Measurements from ENCODE around the gene PTPRN2.

PTPRN2 gene

DNA sequence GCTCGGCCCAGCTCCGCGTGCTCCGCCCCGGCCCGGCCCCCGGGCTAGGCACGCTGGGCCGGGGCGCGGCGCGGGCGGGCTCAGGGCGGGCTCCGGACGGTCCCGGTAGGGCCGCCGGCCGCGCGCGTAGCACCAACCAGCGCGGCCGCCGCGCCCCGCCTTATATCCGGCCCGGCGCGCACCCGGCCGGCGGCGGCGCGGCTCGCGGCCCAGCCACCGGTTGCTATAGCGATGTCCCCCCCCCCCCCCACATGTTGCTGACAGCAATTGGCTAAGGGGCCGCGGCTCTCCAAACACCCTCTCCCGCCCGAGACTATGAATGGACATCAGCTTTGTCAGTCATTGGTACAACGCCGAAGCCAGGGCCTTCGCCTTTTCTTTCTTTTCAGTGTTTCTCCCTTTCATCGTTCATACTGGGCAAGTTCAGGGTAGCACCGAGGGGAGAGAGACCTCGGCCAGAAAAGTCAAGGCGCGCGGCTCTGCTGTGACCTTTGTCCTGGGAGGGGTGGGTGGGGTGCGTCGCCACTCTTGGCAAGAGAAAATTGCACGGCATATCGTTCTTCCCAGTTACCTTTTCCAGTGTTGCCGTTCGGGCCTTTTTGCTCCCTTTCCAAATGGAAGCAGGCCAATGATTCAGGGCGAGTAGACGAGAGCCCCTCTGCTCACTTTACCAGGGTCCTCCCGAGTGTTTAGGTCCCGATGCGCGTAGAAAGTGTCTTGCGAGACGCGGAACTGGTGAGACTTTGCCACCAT, 896.6 kb downstream of the PTPRN2 start:
- DNase-seq (ENCODE audit: low read depth), result no peak

GRCh38 chr7:157690058-157690832, 897.4 kb downstream of the PTPRN2 start:
- no peak for DNase-seq (ENCODE audit: low read depth)

DNA sequence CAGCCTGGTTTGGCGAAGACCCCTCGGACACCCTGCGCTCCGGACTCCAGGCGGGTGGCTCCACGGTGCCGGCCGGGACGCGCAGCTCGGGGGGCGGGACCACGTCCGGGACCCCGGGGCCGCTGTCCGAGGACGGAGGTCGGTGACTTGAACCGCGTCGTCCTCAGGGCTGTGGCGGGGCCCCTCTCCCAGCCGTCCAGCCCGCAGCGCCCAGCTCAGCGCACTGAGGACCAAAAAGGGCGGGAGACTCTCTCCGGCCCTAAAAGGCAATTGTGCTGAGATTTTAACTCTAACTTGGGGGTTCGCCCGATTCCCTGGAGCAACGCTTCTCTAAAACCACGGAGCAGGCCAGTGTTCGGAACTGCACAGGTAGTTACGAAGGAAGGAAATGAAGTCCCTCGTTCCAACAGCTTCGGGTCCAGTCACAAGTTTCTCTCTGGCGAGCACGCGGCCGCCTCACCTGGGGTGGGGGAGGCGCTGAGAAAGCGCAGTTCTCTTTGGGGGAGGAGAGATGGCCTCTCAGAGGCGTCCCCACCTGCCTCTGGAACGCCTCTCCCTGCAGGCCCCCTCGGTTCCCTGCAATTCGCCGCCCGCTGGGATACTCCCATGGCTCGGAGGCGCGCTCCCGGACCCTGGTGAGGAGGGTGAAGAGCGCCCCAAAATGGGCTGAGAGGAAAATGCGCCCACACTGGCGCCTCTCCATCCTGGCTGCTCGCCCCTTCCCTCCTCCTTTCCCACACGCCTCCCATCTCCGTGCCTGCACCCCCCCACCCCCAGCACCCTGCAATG, 898.2 kb downstream of the PTPRN2 start:
- no peak for DNase-seq (ENCODE audit: low read depth)

DNA sequence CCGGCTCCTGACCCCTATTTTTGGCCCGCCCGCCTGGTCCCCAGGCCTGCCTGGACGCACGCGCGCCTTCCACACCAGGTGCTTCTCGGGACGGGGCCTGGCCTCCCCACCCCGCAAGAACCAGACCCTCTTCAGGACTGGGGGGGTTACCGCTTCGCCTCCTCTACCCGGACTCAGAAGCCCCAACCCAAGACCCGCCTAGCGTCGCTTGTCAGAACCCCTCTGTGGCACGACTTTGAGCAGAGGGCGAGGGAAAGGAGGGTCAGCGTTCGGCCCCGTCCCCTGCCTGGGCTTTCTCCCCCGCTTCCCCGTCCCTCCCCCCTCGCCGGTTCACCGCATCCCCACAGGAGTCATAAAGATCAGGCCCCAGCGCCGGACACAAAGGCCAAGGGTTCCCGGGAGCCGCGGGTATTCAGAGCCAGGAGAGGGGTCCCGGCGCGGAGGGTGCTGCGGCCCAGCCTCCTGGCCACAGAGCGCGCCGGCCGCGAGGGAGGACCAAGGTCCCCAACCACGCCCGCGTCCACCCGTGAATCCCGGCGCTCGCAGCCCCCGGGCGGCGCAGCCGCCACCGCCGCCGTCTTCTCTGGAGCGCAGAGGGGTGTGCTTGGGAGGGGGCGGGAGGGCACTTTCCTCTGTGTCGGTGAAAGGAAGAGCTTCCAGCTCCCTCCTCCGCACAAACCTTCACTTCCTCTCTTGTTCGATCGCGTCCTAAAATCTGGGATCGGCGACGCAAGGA, 898.9 kb downstream of the PTPRN2 start:
- no peak for DNase-seq (ENCODE audit: low read depth)

DNA sequence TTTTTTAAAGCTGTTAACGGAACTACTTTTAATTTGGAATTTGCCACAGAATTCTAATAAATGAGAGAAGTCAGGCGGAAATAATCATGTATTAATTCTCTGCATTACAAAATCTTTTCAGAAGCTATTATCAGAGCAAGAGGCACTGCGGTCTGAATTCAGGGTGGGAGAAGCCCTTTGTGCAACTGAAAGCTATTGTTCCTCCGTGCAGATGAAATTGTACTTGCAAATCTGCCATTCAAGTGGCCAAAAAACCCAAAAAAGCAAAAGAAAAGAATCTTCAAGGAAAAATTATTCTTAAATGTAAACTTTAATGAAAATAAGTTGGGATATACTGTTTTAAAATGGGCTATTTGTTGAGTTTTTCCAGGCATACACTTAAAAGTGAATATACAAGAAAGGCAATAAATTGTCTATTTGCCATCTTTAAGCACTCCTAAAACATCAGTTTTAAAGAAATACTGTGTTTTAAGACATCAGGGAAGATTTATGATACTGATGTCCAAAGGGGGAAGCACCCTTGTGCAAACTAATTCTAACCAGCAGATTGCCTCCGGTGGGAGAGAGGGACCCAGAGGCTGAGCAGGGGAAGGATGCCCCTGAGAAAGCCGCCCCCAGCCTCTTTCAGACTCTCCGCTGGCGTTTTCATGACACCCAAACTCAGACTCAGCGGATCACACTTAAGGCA, 899.6 kb downstream of the PTPRN2 start:
- no peak for DNase-seq (ENCODE audit: low read depth)

GRCh38 chr7:157687158-157687557, 900.5 kb downstream of the PTPRN2 start:
- no peak for DNase-seq (ENCODE audit: low read depth)

GRCh38 chr7:157686285-157686894, 901.2 kb downstream of the PTPRN2 start:
- DNase-seq (ENCODE audit: low read depth), result no peak

- no peak for DNase-seq (ENCODE audit: low read depth)
These were observed 902.0 kb downstream of the PTPRN2 start for GRCh38 chr7:157685430-157686284.

DNA sequence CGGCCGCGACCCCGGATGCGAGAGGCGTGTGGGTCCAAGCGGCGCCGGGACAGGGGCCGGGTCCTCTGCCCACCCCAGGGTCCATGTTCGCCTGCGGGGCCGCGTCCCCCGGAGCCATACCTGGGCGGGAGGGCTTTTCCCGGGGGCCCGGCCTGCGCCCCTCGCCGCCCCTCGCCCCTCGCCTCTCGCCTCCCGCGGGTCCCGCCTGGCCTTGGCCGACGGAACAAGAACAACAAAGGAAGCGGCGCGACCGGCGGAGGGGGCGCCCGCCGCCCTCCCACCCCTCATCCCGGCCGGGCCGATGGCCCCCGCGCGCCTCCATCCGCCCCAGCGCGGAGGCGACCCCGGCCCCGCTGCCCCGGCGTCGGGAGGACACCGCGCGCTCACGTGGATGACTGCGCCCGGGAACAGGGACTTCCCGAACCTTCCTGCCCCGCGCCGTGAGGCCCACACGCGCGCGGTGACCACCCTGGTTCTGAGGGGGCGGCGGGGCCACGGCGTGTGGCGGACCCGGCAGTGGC, 902.7 kb downstream of the PTPRN2 start:
- DNase-seq (ENCODE audit: low read depth), result no peak

DNA sequence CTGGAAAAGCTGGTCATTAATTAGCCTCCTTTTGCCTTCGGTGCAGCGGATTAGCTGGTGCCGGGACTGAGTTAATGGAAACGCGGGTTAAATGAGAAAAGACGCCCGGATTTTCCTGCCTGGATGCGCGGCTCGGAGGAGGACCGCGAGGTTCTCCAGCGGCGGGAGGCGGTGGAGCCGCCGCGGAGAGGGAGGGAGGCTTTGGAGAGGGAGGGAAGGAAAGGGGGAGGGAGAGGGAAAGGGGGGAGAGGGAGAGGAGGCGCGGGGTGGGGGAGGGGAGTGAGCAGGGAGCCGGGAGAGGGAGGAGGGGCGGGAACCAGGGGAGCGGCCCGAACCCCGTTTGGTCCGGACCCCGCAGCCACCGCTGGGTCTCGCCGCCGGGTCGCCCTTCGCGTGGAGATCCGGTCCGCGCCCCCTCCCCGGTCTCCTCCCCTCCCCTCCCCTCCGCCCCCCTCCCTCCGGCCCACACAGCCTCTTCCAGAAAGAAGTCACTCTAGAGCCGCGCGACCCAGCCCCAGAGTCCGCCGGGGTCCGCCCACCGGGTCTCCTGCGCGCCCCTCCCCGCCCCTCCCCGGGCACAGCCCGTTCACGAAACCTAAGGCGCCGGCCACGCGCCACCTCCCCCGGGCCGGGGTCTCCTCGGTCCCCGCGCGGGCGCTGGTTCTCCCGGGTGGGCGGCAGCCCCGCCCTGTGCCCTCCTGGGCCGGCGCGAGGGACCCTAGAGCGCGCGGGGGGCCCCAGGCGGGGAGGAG, 903.3 kb downstream of the PTPRN2 start:
- DNase-seq (ENCODE audit: low read depth), result no peak

DNA sequence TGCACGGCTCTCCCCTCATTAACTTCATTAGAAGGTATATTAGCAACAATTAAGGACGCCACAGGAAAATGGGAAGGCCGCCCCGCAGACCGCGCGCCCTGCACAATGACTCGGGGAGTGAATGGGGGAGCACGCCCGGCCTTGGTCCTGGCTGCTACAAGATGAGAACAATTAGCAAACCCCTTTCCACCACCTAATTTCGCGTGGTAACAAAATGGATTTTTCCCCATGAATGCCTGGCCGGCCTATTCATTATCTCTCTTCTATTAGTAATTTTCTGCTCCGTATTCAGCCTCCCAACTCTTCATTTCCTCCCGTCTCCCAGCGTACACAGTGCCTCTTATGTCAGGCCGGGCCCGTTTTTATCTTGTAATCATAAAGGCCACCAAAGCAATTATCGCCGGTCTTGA, 903.9 kb downstream of the PTPRN2 start:
- DNase-seq (ENCODE audit: low read depth), result no peak

DNA sequence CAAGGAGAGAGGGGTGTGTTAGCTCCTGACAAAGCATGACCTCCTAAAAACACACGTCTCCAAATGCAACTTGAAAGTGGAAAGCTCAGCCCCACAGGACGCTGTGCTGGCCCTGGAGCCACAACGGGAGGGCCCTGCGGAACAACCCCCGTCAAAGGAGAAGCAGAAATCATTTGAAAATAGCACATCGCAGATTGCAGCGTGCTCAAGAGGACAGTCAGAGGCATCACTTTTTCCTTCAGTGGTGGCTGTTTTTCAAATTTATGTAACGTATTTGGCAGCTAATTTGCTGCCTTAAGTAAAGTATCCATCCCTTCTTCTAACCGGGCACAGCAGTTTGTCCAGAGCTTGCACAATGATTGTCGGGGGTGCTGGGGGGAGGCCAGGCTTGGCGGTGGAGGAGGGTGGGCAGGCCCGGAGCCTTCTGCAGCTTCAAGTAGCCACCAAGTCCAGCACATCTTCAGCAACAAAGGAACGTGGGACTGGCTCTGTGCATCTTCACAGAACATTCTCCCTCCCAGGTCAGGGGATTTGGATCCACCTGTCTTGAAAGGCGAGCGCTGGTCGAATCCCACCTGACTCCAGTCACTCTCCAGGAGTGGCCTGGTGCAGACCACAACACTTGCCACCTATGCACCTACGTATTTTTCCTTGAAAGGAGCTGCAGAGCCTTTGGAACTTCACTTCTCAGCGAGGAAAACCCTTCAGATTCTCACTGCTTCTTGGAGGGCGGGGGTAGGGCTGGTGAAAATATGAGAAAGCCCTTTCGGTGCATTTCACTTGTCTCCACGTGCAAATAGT, 904.5 kb downstream of the PTPRN2 start:
- DNase-seq (ENCODE audit: low read depth), result no peak

GRCh38 chr7:157682064-157682945, 905.3 kb downstream of the PTPRN2 start:
- DNase-seq (ENCODE audit: low read depth), result no peak

GRCh38 chr7:157679607-157680006, 908.0 kb downstream of the PTPRN2 start:
- no peak for DNase-seq (ENCODE audit: low read depth)

GRCh38 chr7:157678501-157678900, 909.1 kb downstream of the PTPRN2 start:
- no peak for DNase-seq (ENCODE audit: low read depth)

DNA sequence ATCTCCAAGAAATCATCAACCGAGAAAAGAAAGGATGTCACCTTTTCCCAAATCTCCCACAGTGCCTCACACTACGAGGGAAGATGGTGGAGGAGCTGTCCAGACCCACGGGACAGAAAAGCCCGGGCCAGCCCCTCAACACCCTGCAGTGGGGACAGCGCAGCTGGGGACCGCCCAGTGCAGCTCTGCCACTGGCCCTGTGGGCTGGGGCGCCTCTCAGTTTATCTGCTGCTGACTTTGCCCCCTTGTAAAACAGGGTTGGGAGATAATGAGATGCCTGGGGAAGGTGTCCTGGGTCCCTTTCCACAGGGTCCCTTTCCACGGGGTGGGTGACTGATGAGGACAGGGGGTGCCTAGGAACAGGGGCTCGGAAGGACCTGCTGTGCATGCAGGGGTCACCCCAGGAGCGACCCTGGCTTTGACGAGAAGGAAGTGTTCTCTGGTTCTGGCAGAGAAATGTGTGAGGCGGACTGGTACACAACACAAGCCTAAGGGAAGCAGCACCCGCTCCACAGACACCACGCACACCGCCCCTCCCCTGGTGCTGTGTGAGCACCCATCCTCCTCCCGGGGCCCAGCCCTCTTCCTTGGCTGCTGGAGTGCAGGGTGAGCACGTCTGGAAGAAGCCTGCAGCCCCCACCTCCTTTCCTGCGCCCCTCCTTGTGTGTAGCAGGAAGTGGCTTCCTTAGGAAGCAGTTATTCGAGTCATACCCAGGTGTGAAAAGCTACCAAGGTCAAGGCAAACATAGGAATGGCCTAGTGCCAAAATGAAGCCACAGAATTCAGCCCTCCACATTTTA, 911.0 kb downstream of the PTPRN2 start:
- DNase-seq (ENCODE audit: low read depth), result no peak
